Left ventricle myocardium inferior (tissue), 1 donor: ENCODE measurements around the gene GTF3C6. TPM values are rescaled to one million over a fixed set of nuclear protein-coding genes. Genes with fewer than 3 reads are reported as not detected.
"Not testable (repeated sequence)": the region's sequence is repeated elsewhere in the genome, so short reads cannot be mapped to it uniquely, and the experiment has no call there.

Experiments
- DNase-seq: peaks from one replicate; pipeline ENCODE4 v3.0.0-alpha.2; 2020
- H3K27ac ChIP-seq: fragments of 200-600 bp; replicated peaks from 2 replicates; pipeline ENCODE4 v1.8.0; 2021
- H3K27me3 ChIP-seq: fragments of 200-600 bp; 2 replicates; pipeline ENCODE4 v1.8.0; 2021; ENCODE audit warnings: low read depth
- H3K36me3 ChIP-seq: fragments of 200-600 bp; 2 replicates; pipeline ENCODE4 v1.8.0; 2021
- H3K4me1 ChIP-seq: fragments of 200-600 bp; 2 replicates; pipeline ENCODE4 v1.8.0; 2021
- H3K4me3 ChIP-seq: fragments of 200-600 bp; 2 replicates; pipeline ENCODE4 v1.8.0; 2021; ENCODE audit warnings: mild to moderate bottlenecking, moderate library complexity
- H3K9me3 ChIP-seq: fragments of 200-600 bp; replicated peaks from 2 replicates; pipeline ENCODE4 v1.8.0; 2021
- CTCF ChIP-seq: fragments of 200-600 bp; IDR thresholded peaks from 2 replicates; pipeline ENCODE4 v1.8.0; 2021; ENCODE audit warnings: antibody characterized with exemption, mild to moderate bottlenecking, borderline replicate concordance
- intact Hi-C: fragments of 100-400 bp; cut with micrococcal nuclease; formaldehyde crosslinking; loops from one replicate; pipeline ENCODE4 v1.11.0; 2022
- total RNA-seq: library from RNA; stranded (reverse); fragmentation: NEBNext Ultra II Directional; extraction: Animal tissue kit (Norgen Biotek cat#: 25700); gene quantifications from one replicate; pipeline ENCODE4 v1.2.1, GENCODE V29; 2021
- donor health status: DM: no; HTN: yes; CAD: no; lungs with severe emphysema.

Gene GTF3C6
- total RNA-seq, 1 donor from 2014 or later, result 102 TPM

GRCh38 chr6:111002350-111002749 lies 43.8 kb downstream of the GTF3C6 start:
- TF ChIP-seq CTCF, result no peak
- H3K27ac ChIP-seq, result no peak overlapping the region
- H3K9me3 ChIP-seq, result no peaks in the 10 kb centered on the region
- H3K4me3 ChIP-seq, result no peak overlapping the region
- no peaks in the 10 kb centered on the region for H3K27me3 ChIP-seq
- intact Hi-C loops, result no loop called here
- H3K4me1 ChIP-seq, result no peaks in the 10 kb centered on the region
- peaks cover 85% of the 10 kb centered on the region for H3K36me3 ChIP-seq
- DNase-seq, result no peak

GRCh38 chr6:111011360-111012142 lies 53.0 kb downstream of the GTF3C6 start:
- H3K4me3 ChIP-seq, result no peak overlapping the region
- peak; percentile 65 for TF ChIP-seq CTCF
- no peaks in the 10 kb centered on the region for H3K27me3 ChIP-seq
- no peak for DNase-seq
- H3K9me3 ChIP-seq, result no peaks in the 10 kb centered on the region
- no peak overlapping the region for H3K27ac ChIP-seq
- peaks cover 60% of the 10 kb centered on the region for H3K36me3 ChIP-seq
- intact Hi-C loops, result no loop called here
- peaks cover 14% of the 10 kb centered on the region for H3K4me1 ChIP-seq

GRCh38 chr6:111012143-111012452 lies 53.6 kb downstream of the GTF3C6 start:
- Histone ChIP-seq H3K27me3 (no peaks in the 10 kb centered on the region), H3K9me3 (no peaks in the 10 kb centered on the region), H3K36me3 (peaks cover 57% of the 10 kb centered on the region), H3K4me1 (peaks cover 14% of the 10 kb centered on the region), H3K4me3 (no peak overlapping the region), H3K27ac (no peak overlapping the region)
- intact Hi-C loops, result no loop called here
- no peak for DNase-seq
- TF ChIP-seq CTCF, result no peak

- H3K9me3 ChIP-seq, H3K4me3 ChIP-seq, H3K27me3 ChIP-seq, DNase-seq, intact Hi-C loops, H3K27ac ChIP-seq: not testable (repeated sequence)
- Histone ChIP-seq H3K36me3 (peaks cover 54% of the 10 kb centered on the region), H3K4me1 (peaks cover 14% of the 10 kb centered on the region)
Measured at GRCh38 chr6:111012520-111012919, 54.0 kb downstream of the GTF3C6 start.

- no peaks in the 10 kb centered on the region for H3K9me3 ChIP-seq
- H3K4me3 ChIP-seq, result no peak overlapping the region
- H3K36me3 ChIP-seq, result peaks cover 51% of the 10 kb centered on the region
- no peak overlapping the region for H3K27ac ChIP-seq
- intact Hi-C loops, result no loop called here
- peaks cover 14% of the 10 kb centered on the region for H3K4me1 ChIP-seq
- DNase-seq, result no peak
- H3K27me3 ChIP-seq, result no peaks in the 10 kb centered on the region
- no peak for TF ChIP-seq CTCF
Measured at GRCh38 chr6:111013144-111013915, 54.8 kb downstream of the GTF3C6 start.
